Fibroblast of lung (primary cell): Measurements from ENCODE around the gene MYO9A. TPM values are rescaled to one million over a fixed set of nuclear protein-coding genes. Genes with fewer than 3 reads are reported as not detected.
A peak's percentile ranks its signal among the peaks of the same experiment; 100 is the strongest.
"Not testable (repeated sequence)": the region's sequence is repeated elsewhere in the genome, so short reads cannot be mapped to it uniquely, and the experiment has no call there.

ENCODE experiments used
- DNase-seq, 2 donors: peaks; one replicate each; pipeline versions ENCODE4 v3.0.0 to v3.0.0-alpha.2; 2010; ENCODE audit warnings: low read depth in 2 of 2
- H2AFZ ChIP-seq: 2 replicates; pipeline ENCODE4 v1.5.1; 2012; ENCODE audit warnings: low read length, control low read depth, inconsistent platforms
- H3K27ac ChIP-seq: 2 replicates; pipeline ENCODE4 v1.5.1; 2011; ENCODE audit warnings: low read length, control low read depth; ENCODE audit not compliant: insufficient read depth
- H3K27me3 ChIP-seq: 2 replicates; pipeline ENCODE4 v1.5.1; 2011; ENCODE audit warnings: mild to moderate bottlenecking, low read length; ENCODE audit not compliant: control insufficient read depth, insufficient read depth
- H3K36me3 ChIP-seq: 2 replicates; pipeline ENCODE4 v1.5.1; 2011; ENCODE audit warnings: low read length; ENCODE audit not compliant: control insufficient read depth, insufficient read depth
- H3K4me1 ChIP-seq: 2 replicates; pipeline ENCODE4 v1.5.1; 2011; ENCODE audit warnings: low read length; ENCODE audit not compliant: control insufficient read depth, insufficient read depth; ENCODE audit errors: extremely low read depth
- H3K4me2 ChIP-seq: 2 replicates; pipeline ENCODE4 v1.5.1; 2011; ENCODE audit warnings: low read length, control low read depth; ENCODE audit not compliant: insufficient read depth; ENCODE audit errors: extremely low read depth
- H3K4me3 ChIP-seq, 4 experiments: fragments of 200-600 bp in 1 of 4; sonication (generic) in 1 of 4; replicated peaks in 1 of 4; 2 replicates each; pipeline ENCODE4 v1.5.1; 2011 to 2016; ENCODE audit warnings: low read length in 4 of 4, low read depth in 3 of 4, mild to moderate bottlenecking in 3 of 4, control low read depth in 2 of 4, inconsistent platforms in 1 of 4, mixed read lengths in 1 of 4; ENCODE audit not compliant: insufficient read depth in 1 of 4; ENCODE audit errors: control extremely low read depth in 1 of 4
- H3K79me2 ChIP-seq: 2 replicates; pipeline ENCODE4 v1.5.1; 2012; ENCODE audit warnings: mild to moderate bottlenecking, low read length, inconsistent platforms; ENCODE audit not compliant: control insufficient read depth, insufficient read depth
- H3K9ac ChIP-seq: 2 replicates; pipeline ENCODE4 v1.5.1; 2011; ENCODE audit warnings: mild to moderate bottlenecking, low read length, control low read depth; ENCODE audit not compliant: insufficient read depth
- H3K9me3 ChIP-seq: 2 replicates; pipeline ENCODE4 v1.5.1; 2012; ENCODE audit warnings: low read depth, low read length; ENCODE audit not compliant: control insufficient read depth, insufficient read depth
- H4K20me1 ChIP-seq: 2 replicates; pipeline ENCODE4 v1.5.1; 2011; ENCODE audit warnings: low read length; ENCODE audit not compliant: control insufficient read depth, insufficient read depth; ENCODE audit errors: extremely low read depth
- CTCF ChIP-seq, 2 donors: IDR thresholded peaks in 1 of 2; conservative IDR thresholded peaks in 1 of 2; 1 replicate in 1 of 2; 2 replicates in 1 of 2; pipeline ENCODE4 v1.5.1; 2011 to 2012; ENCODE audit warnings: low read length in 2 of 2, control low read depth in 1 of 2, inconsistent platforms in 1 of 2, low read depth in 1 of 2, mild to moderate bottlenecking in 1 of 2
- EZH2 ChIP-seq: IDR thresholded peaks from 2 replicates; pipeline ENCODE4 v1.5.1; 2012; ENCODE audit warnings: low read length, control low read depth, mild to moderate bottlenecking; ENCODE audit errors: missing control alignments
- polyA plus RNA-seq, 2 donors: library from polyadenylated mRNA; depleted of rRNA in 1 of 2; stranded (reverse) in 1 of 2; unstranded in 1 of 2; fragments of >200 nt; gene quantifications; 2 replicates each; pipeline ENCODE4 v1.2.1, GENCODE V29; 2011 to 2012; ENCODE audit warnings: missing spikeins in 1 of 2
- total RNA-seq: library from RNA; depleted of rRNA; stranded (reverse); fragments of >200 nt; gene quantifications from 2 replicates; pipeline ENCODE4 v1.2.1, GENCODE V29; 2014

MYO9A gene
- total and polyA plus RNA-seq, 2 donors (not counting 1 experiment from before 2014, with no cell fraction given) = 12.8 to 48.6 TPM

DNA sequence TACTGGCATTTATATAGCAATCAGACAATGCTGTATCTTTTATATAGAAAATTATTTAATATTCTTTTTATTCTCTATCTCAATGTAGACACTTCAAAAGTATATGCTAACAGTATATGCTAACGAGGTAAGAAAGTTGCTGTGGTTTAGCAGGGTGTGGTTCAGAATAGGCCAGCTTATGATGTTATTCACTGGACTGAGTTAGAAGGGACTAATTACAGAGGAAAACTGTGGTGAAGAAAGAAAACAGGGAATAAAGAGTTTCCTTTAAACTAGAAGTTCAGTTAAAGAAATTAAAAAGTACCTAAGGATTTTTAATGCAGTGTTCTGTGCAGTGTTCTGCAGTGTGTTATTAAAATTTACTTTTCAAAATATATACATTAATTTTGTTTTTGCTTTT, 59.4 kb downstream of the MYO9A start:
- Histone ChIP-seq H4K20me1 (no peaks in the 10 kb centered on the region), H3K36me3 (no peaks in the 10 kb centered on the region), H2AFZ (no peak overlapping the region), H3K4me1 (no peaks in the 10 kb centered on the region), H3K27ac (no peak overlapping the region), H3K9ac (no peak overlapping the region), H3K27me3 (no peaks in the 10 kb centered on the region), H3K9me3 (no peaks in the 10 kb centered on the region), H3K4me2 (no peak overlapping the region), H3K4me3 (no peak overlapping the region), H3K79me2 (no peaks in the 10 kb centered on the region)
- no peak for TF ChIP-seq CTCF (conservative IDR thresholded peaks at IDR 0.05 in 1 of 2, IDR thresholded peaks at IDR 0.05 in 1 of 2; ENCODE audit: low read depth in 1 of 2, low read length in 2 of 2)
- TF ChIP-seq EZH2 = no peak
- no peak for DNase-seq

GRCh38 chr15:72057548-72058091, 60.3 kb downstream of the MYO9A start:
- Histone ChIP-seq H4K20me1 (no peaks in the 10 kb centered on the region), H3K79me2 (no peaks in the 10 kb centered on the region), H3K27me3 (no peaks in the 10 kb centered on the region), H2AFZ (no peak overlapping the region), H3K4me2 (peak overlapping the region; percentile 17), H3K4me3 (peak overlapping the region in 1 of 4 experiments; percentile 14), H3K36me3 (no peaks in the 10 kb centered on the region), H3K9me3 (no peaks in the 10 kb centered on the region), H3K4me1 (no peaks in the 10 kb centered on the region), H3K27ac (no peak overlapping the region), H3K9ac (no peak overlapping the region)
- no peak for DNase-seq
- no peak for TF ChIP-seq CTCF (conservative IDR thresholded peaks at IDR 0.05 in 1 of 2, IDR thresholded peaks at IDR 0.05 in 1 of 2; ENCODE audit: low read depth in 1 of 2, low read length in 2 of 2)
- TF ChIP-seq EZH2 = no peak

GRCh38 chr15:72056217-72056616, 61.7 kb downstream of the MYO9A start:
- not testable (repeated sequence) for H3K4me2 ChIP-seq, H3K36me3 ChIP-seq, H3K4me3 ChIP-seq, H3K4me1 ChIP-seq, DNase-seq, H2AFZ ChIP-seq, H3K27ac ChIP-seq, H3K27me3 ChIP-seq, H4K20me1 ChIP-seq, H3K9me3 ChIP-seq, H3K79me2 ChIP-seq, H3K9ac ChIP-seq

DNA sequence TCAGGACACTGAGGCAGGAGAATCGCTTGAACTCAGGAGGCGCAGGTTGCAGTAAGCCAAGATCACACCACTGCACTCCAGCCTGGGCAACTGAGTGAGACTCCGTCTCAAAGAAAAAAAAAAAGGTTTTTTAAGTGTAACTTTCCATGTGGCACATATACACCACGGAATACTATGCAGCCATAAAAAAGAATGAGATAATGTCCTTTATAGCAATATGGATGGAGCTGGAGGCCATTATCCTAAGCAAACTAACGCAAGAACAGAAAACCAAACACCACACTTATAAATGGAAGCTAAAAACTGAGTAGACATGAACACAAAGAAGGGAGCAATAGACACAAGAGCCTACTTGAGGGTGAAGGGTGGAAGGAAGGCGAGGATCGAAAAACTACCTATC, 64.7 kb downstream of the MYO9A start:
- H2AFZ ChIP-seq, H3K27ac ChIP-seq, H3K4me2 ChIP-seq, H3K79me2 ChIP-seq, H3K27me3 ChIP-seq, H3K9me3 ChIP-seq, H3K4me3 ChIP-seq, H3K36me3 ChIP-seq, DNase-seq, H3K9ac ChIP-seq, H3K4me1 ChIP-seq, H4K20me1 ChIP-seq: not testable (repeated sequence)
